22Rv1 (cell line): ENCODE data around the gene DSTN.

Source experiments
- CTCF ChIP-seq: fragments of 450-650 bp; IDR thresholded peaks from 2 replicates; pipeline ENCODE4 v1.5.1; 2017; ENCODE audit warnings: mild to moderate bottlenecking
- ZFX ChIP-seq: fragments of 450-650 bp; IDR thresholded peaks from 2 replicates; pipeline ENCODE4 v1.6.1; 2017; ENCODE audit warnings: antibody characterized with exemption, borderline replicate concordance

GRCh38 chr20:17520583-17520982, 49.3 kb upstream of the DSTN start:
- no peak for TF ChIP-seq CTCF
- TF ChIP-seq ZFX = no peak
